Hematopoietic multipotent progenitor cell treated with erythropoietin and hydrocortisone succinate and interleukin-3 and kit ligand, for 6 days (in vitro differentiated cells): ENCODE measurements around the gene ABHD6.
"Not testable (repeated sequence)": the region's sequence is repeated elsewhere in the genome, so short reads cannot be mapped to it uniquely, and the experiment has no call there.

Experiments used
- DNase-seq: peaks from one replicate; pipeline ENCODE4 v3.0.0-alpha.2; 2015

Gene ABHD6

GRCh38 chr3:58237238-58237940, at the start of gene ABHD6:
TSS of gene ABHD6 (plus strand) at chr3:58237792. CDS start at chr3:58256587, 18,795 bp downstream.
- DNase-seq = peak; percentile 83

GRCh38 chr3:58188173-58188564, 49.4 kb upstream of the ABHD6 start:
- DNase-seq = no peak

GRCh38 chr3:58188921-58189451, 48.6 kb upstream of the ABHD6 start:
- DNase-seq = no peak

- no peak for DNase-seq
Measured at GRCh38 chr3:58189691-58190090, 47.9 kb upstream of the ABHD6 start.

- DNase-seq = no peak
Measured at GRCh38 chr3:58190291-58190690, 47.3 kb upstream of the ABHD6 start.

GRCh38 chr3:58190882-58191281, 46.7 kb upstream of the ABHD6 start:
- no peak for DNase-seq

GRCh38 chr3:58191361-58191991, 46.1 kb upstream of the ABHD6 start:
- no peak for DNase-seq

GRCh38 chr3:58192069-58192468, 45.5 kb upstream of the ABHD6 start:
- DNase-seq = no peak

- no peak for DNase-seq
Measured at GRCh38 chr3:58193682-58194407, 43.7 kb upstream of the ABHD6 start.

GRCh38 chr3:58197588-58197987, 40.0 kb upstream of the ABHD6 start:
- DNase-seq = no peak

- DNase-seq = no peak
Measured at GRCh38 chr3:58198362-58198761, 39.2 kb upstream of the ABHD6 start.

- no peak for DNase-seq
Measured at GRCh38 chr3:58198804-58199203, 38.8 kb upstream of the ABHD6 start.

GRCh38 chr3:58200121-58200709, 37.4 kb upstream of the ABHD6 start:
- no peak for DNase-seq

GRCh38 chr3:58200846-58201355, 36.7 kb upstream of the ABHD6 start:
- DNase-seq = no peak

GRCh38 chr3:58201451-58201850, 36.1 kb upstream of the ABHD6 start:
- DNase-seq = not testable (repeated sequence)

- DNase-seq = no peak
Measured at GRCh38 chr3:58202917-58203360, 34.7 kb upstream of the ABHD6 start.

- DNase-seq = no peak
Measured at GRCh38 chr3:58203541-58203940, 34.1 kb upstream of the ABHD6 start.

- DNase-seq = no peak
Measured at GRCh38 chr3:58204720-58205119, 32.9 kb upstream of the ABHD6 start.

GRCh38 chr3:58205981-58206380, 31.6 kb upstream of the ABHD6 start:
- no peak for DNase-seq

- no peak for DNase-seq
Measured at GRCh38 chr3:58206406-58207011, 31.1 kb upstream of the ABHD6 start.

- no peak for DNase-seq
Measured at GRCh38 chr3:58207954-58208353, 29.6 kb upstream of the ABHD6 start.

GRCh38 chr3:58209933-58210332, 27.7 kb upstream of the ABHD6 start:
- no peak for DNase-seq
